T-helper 2 cell treated with Interferon-gamma antibody and Interleukin-4, amounts not matched to agents 100 ng/mL and 5 ng/mL, for 36 hours (primary cell): ENCODE measurements around the gene NOP9. TPM values are rescaled to one million over a fixed set of nuclear protein-coding genes. Genes with fewer than 3 reads are reported as not detected.

Experiments
- intact Hi-C: fragments of 100-400 bp; cut with micrococcal nuclease; formaldehyde crosslinking; loops from one replicate; pipeline ENCODE4 v1.15.1; 2023
- total RNA-seq: library from RNA; stranded (reverse); gene quantifications from 2 replicates; pipeline ENCODE4 v1.2.3, GENCODE V29; 2022

NOP9 gene
- total RNA-seq, 1 donor from 2014 or later = 41.6 TPM

DNA sequence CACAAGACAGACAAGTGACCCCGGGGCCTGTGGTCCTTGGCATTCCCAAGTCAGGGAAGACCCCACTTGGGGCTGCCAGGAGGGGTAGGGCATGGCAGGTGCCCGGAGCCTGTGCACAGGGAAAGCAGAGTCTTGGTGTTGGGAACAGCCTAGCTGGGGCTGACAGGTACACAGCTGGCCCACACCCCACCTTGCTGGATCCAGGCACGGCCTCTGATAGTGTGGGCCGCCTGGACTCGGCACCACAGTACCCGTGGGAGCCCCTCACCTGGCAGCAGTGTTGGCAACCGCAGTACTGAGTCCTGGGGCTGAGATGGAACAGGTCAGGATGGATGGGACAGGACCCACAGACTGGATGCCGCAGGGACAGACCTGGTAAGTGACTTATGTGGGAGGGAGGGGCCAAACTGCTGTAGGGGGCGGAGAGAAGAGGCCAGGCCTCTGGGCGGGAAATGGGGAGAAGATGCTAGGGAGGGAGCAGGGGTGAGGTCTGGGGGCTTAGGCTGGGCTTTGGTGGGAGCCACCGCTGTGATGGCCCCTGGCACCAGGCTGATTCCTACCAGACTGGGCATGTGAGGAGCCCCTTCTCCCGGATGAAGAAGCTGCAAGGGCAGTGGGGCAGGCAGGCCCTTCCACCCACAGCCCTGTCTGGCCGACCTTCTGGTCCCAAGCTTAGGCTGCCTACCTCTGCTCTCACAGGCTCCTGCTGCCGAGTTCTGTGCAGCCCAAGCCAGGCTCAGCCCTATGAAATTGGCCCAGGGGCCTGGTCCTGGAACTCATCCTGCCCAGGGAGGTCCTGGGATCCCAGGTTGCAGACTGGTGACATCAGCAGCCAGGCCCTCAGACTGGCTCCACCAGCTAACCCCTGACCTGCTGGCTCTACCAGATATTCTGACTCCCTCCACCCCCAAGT, 36.6 kb upstream of the NOP9 start, which contains the start of gene TGM1:
Gene TGM1 (minus strand): TSS at position 357 of the 913 bp plus-strand sequence. CDS start 825 bp downstream, outside the sequence.
- intact Hi-C loops = no loop called here

DNA sequence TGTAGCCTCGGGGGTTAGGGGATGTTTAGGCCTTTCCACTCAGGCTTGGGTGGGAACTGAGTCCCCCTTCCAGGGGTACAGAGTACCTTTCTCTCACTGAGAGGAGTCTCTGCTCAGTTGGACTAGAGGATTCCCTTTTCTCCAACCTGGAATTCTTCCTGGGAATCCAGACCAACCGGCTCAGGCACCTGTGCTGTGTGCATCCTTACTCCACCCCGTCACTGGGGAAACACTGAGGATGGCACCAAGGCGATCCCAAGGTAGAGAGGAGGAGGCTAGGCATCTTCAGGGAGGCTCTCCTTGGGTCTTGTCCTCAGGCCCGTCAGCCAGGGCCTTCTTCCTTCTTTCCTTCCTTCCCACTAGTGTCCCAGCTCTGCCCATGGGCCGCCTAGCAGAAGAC, 35.8 kb upstream of the NOP9 start:
- intact Hi-C loops = no loop called here

GRCh38 chr14:24264298-24264697, 35.4 kb upstream of the NOP9 start:
- intact Hi-C loops = no loop called here

GRCh38 chr14:24266344-24267244, 33.1 kb upstream of the NOP9 start:
- intact Hi-C loops = no loop called here

GRCh38 chr14:24267516-24267915, 32.1 kb upstream of the NOP9 start:
- intact Hi-C loops = no loop called here

DNA sequence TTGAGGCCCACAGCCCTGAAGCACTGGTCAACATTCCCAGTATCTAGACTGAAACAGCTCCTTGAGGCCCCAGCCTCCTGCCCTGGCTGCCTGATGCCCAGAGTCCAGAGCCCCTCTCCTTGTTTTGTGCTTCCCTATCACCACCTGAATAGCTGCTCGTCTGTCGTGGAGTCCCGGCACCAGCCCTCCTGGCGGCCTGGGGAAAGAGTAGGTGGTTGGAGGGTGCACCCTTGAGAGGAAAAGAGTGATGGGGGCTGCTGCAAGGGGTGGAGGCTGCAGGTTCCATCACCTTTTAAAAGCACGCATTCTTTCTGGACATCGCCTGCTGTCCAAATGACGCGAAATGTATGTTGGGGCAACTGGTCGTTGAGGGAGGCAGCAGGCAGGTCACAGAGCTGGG, 31.4 kb upstream of the NOP9 start:
- intact Hi-C loops = no loop called here

- intact Hi-C loops = no loop called here
Observed at GRCh38 chr14:24269368-24269767, 30.3 kb upstream of the NOP9 start.

DNA sequence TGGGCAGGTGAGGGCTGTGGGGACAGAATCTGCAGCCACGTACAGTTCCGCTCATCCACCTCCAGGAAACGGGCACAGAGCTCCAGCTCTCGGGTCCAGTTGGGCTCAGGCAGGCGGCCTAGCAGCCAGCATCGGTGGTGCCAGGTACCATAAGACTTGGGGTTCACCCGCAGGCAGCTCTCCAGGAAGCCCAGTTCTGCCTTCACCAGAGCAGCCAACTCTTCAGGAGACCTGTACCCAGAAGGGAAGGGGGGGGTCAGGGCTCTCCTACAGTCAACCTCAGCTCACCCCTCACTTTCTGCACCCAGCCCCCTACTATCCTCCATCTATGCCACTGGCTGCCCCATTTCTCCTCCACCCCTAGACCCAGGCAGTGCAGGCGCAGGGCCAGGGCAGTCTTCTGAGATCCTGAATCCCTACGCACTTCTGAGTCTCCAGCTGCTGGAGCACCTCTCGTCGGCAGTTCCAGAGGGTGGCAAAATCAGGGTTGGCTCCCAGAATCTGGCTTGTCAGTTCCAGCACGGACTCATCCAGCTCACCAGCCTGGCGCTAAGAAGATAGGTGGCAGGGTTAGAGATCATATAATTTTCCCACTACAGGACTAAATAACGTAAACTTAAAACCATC, 29.6 kb upstream of the NOP9 start:
- intact Hi-C loops = no loop called here

GRCh38 chr14:24270537-24271133, 29.0 kb upstream of the NOP9 start:
- intact Hi-C loops = loop anchor here (1.0 kb wide), 8 partner anchors 28 to 172 kb away; partner anchors contain the start of genes DHRS1, GMPR2, MDP1 and NEDD8

DNA sequence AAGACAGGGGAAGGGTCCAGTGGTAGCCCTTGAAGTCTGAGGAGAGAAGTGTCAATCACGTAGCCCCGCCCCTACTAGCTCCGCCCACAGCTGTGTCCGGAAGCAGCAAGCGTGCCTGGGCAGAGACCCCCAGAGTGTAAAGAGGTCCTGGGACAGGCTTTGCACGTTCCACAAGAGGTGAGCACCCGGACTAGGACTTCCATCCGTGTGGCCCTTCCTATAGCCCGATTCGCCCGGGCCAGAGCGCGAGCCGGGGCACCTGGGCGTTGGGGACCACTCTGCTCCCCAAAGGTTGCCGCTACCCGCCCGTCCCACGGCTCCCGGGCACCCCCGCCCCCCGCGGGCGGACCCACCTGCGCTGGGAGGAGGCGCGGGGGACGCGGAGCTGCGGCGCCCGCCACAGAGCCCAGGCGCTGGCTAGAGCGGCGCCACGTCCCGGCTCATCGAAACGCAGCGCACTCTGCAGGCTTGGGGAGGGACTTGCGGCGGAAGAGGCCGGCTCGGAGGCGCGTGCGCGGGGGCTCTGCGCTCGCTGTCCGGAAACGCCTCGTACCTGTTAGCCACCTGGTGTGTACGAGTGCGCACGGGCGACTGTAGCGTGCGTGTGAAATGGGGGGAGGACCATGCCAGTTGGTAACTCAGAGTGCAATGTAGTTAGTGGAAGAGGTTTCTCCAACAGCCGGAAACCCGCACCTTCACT, 28.4 kb upstream of the NOP9 start, which contains the start of gene RABGGTA:
Gene RABGGTA (minus strand): TSS at position 464 of the 700 bp plus-strand sequence. CDS start 482 bp downstream, outside the sequence.
- intact Hi-C loops = loop anchor here (1.0 kb wide), 8 partner anchors 28 to 171 kb away; partner anchors contain the start of genes DHRS1, GMPR2, MDP1 and NEDD8

DNA sequence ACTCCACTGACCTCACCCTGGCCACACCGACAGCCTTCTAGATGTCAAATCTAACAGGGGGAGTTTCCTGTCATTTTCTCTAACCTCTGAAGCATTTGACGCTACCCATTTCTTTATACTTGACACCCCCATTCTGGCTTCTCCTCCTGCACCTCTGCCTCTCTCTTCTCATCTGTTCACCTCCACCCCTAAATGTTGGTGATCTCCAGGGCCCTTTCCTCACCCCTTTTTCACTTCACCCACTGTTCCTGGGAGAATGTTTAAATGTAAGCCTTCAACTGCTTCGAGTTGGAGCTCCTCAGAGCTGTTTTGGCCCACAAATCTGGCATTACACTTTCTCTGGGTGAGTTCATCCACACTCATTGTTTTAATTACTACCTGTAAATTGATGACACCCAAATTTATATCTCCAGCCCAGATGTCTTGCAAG, 27.8 kb upstream of the NOP9 start:
- intact Hi-C loops = loop anchor here (1.0 kb wide), 8 partner anchors 27 to 170 kb away; partner anchors contain the start of genes DHRS1, GMPR2, MDP1 and NEDD8

GRCh38 chr14:24272467-24272866, 27.2 kb upstream of the NOP9 start:
- intact Hi-C loops = no loop called here

- intact Hi-C loops = no loop called here
Observed at GRCh38 chr14:24273422-24273998, 26.1 kb upstream of the NOP9 start.

DNA sequence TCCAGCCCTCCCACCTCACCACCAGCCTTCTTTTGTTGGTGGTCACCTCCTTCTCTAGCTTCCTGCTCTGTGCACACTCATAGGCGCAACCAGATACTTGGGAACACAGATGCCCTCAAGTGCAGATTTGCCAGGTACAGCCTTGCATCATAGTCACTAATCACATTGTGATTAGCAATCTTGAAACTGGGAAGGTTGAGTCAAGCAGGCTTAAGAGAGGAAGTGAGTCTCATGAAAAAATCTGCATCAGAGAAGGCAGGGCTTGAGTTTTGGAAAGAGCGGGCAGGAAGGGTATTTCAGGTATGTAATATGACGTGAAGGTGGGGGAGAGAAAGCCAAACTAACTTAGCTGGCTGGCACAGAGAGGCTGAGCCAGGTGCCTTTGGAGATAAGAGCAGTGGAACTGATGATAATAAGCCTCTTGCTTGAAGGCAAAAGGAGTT, 25.5 kb upstream of the NOP9 start:
- intact Hi-C loops = no loop called here

DNA sequence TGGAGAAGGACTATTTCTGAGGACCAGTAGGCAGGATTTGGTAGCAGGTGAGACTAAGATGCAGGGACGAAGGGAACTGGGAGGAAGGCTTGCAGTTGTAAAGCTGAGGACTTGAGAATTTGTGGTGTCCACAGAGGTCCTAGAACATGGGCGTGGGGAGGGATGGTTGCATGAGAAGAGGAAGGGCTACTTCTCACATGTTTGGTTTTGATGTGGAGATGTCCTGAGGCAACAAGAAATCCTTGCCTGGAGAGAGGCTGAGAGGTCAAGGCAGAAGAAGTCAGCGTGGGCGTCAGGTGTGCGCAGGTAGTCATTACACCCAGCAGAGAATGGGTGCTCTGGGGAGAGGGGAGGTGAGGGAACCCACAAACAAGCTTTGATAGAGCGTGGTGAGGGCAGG, 22.6 kb upstream of the NOP9 start:
- intact Hi-C loops = no loop called here

DNA sequence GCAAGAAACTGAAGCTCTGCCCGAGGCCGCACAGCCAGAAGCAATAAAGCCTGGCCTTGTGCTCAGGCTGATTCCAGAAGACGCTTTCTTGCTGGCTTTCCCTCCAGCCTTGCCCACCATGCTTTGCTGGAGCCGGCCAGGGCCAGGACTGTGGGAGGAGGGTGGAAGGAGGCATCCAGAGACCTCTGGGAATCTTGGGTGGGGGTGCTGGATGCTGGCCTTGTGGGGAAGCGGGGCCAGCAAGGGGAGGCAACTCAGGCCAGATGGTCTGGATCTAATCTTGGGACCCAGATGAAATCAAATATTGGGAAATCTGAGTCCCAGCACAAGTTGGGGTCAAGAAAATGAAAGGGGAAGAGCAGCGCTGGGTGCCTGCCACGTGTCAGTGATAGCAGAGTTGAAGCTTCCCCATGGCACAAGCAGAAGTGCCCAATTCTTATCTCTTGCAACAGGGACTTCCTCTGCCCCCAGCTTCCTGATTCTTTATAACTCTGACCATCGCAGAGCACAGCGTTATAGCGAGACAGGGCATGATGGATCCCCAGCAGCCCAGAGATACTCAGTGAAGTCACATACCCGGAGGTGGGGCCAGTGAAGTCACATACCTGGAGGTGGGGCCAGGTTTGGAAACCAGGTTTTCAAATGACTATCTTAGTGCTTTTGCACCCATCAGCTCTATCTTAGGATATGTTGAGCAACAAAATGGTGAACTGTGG, 21.9 kb upstream of the NOP9 start:
- intact Hi-C loops = no loop called here

DNA sequence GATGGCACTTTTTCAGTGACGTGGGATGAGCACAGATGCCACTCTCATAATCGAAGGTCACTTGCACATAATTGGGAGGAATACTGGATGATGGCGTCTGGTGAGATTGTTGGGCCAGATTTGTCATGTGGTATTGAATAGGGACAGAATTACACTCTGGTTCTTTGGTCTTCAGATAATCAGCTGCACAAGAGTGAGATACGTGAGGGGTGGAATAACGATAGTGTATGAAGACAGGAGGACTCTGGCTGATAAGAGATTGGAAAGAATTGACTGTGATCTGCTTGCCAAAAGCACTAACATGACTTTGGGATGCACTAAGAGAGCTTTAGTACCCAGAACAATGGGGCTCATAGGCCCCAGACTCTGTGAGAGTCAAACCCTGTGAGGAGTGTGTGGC, 21.2 kb upstream of the NOP9 start:
- intact Hi-C loops = no loop called here

GRCh38 chr14:24279301-24280186, 20.1 kb upstream of the NOP9 start:
- intact Hi-C loops = loop anchor here (1.0 kb wide), 1 partner anchor 20 kb away; the partner anchor contains the start of genes DHRS1 and NOP9
